ENCODE data around the gene MELTF. TPM values are rescaled to one million over a fixed set of nuclear protein-coding genes. Genes with fewer than 3 reads are reported as not detected.

Gene MELTF
- total RNA-seq, 4 donors from 2014 or later: 17.3 to 143 (median 50.7) TPM

DNA sequence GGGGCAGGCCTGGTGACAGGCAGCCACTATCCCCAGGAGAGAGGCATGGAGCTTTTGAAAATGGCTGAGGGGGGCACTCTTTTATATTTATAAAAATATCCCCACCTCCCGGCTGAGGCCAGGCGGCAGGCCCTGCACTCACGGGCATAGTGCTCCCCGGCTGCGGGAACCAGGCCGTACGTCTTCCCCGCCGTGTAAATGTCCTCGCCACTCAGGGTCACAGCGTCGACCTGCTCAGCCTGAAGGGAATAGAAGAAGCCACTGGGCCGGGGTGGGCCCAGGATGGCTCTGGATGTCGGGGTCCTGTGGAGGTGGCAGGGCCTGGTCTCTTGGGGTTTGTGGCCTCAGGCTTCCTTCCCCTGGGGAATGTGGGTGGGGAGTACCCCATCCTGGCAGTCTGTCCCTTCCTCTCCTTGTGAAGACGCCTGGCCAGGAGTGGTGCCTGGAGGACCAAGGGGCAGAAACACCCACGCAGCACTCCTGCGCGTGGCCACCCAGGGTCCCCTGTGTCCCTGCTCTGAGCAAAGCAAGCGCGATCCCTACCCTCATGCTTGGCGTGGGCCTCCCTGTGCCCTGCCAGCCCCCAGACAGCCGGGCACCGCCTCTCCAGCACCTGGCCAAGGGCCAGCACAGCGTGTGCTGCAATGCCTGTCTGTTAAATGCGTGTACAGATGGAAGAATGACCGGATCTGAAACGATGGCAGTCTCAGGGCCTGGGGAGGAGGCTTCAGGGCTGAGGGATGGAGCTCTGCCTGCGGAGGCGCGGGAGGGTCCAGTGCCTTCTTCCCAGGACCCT is 18.9 kb downstream of the MELTF start:
- H3K9me3 ChIP-seq: no peaks in the 10 kb centered on the region
- DNase-seq: no peak
- H3K4me3 ChIP-seq: no peak overlapping the region
- H3K4me1 ChIP-seq: no peaks in the 10 kb centered on the region
- TF ChIP-seq POLR2A (IDR thresholded peaks at IDR 0.05): no peak
- TF ChIP-seq, protein P1, sequence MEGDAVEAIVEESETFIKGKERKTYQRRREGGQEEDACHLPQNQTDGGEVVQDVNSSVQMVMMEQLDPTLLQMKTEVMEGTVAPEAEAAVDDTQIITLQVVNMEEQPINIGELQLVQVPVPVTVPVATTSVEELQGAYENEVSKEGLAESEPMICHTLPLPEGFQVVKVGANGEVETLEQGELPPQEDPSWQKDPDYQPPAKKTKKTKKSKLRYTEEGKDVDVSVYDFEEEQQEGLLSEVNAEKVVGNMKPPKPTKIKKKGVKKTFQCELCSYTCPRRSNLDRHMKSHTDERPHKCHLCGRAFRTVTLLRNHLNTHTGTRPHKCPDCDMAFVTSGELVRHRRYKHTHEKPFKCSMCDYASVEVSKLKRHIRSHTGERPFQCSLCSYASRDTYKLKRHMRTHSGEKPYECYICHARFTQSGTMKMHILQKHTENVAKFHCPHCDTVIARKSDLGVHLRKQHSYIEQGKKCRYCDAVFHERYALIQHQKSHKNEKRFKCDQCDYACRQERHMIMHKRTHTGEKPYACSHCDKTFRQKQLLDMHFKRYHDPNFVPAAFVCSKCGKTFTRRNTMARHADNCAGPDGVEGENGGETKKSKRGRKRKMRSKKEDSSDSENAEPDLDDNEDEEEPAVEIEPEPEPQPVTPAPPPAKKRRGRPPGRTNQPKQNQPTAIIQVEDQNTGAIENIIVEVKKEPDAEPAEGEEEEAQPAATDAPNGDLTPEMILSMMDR (IDR thresholded peaks at IDR 0.05): no peak
- H3K27ac ChIP-seq: no peak overlapping the region
- H3K36me3 ChIP-seq: no peaks in the 10 kb centered on the region
- no peaks in the 10 kb centered on the region for H3K27me3 ChIP-seq

DNA sequence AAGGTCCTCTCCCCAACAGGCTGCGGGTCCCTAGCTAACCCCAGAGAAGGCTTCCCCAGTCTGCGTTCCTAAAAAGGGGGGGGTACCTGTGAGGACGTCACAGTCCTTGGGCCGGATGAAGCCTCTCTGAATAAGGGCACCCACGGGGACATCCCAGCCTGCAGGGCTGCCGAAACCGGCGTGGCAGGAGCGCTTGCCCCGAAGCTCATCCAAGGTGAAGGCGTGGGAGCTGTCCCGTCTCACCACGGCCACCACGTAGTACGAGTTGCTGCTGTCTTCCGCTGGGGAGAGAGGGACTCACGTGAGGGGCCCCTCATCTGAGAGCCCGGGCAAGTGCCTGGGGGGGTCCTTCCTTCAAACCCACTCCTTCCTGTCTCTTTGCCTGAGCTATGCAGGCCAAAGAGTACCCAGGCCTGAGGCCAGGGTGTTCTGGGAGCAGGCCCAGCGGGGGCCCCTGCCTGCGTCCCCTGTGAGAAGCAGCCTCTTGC is 20.0 kb downstream of the MELTF start:
- no peak overlapping the region for H3K27ac ChIP-seq
- H3K4me1 ChIP-seq: no peaks in the 10 kb centered on the region
- H3K9me3 ChIP-seq: no peaks in the 10 kb centered on the region
- no peaks in the 10 kb centered on the region for H3K36me3 ChIP-seq
- DNase-seq: no peak
- H3K4me3 ChIP-seq: no peak overlapping the region
- H3K27me3 ChIP-seq: no peaks in the 10 kb centered on the region
- TF ChIP-seq, protein P1 (IDR thresholded peaks at IDR 0.05): no peak
- no peak for TF ChIP-seq POLR2A (IDR thresholded peaks at IDR 0.05)

DNA sequence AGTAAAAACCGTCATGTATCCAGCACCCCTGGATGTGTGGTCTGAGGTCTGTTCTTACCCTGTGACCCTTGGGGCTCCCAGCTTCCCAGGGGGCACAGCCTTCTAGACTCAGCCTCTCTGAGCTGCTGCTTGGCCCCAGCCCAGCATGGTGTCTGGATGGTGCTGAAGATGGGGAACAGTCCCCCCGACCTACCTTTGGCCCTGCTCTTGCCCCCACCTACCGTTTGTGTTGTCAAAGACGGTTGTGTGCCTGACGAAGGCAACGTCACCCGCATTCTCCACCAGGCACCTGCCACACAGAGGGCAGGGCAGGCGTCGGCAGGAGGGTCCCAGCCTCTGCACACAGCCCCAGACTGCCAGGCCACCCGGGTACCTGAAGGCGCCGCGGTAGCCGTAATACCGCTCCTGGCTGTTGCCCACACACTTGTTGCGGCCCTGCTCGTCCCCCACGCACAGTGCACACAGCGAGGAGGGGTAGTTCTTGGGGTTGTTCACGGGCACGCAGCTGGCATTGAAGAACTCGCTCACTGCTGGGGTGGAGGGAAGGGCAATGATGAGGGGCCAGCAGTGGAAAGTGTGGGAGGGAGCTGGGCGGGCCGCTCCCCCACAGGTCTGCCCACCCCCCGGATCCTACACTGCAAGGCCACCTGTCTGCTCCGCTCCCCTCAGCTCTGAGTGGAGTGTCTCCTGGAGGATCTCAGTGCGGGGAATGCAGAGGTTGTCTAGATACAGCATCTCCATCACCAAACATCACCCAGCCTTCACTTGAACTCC is 21.0 kb downstream of the MELTF start:
- no peak for DNase-seq
- H3K4me3 ChIP-seq: no peak overlapping the region
- H3K36me3 ChIP-seq: no peaks in the 10 kb centered on the region
- no peaks in the 10 kb centered on the region for H3K9me3 ChIP-seq
- TF ChIP-seq POLR2A (IDR thresholded peaks at IDR 0.05): no peak
- TF ChIP-seq, protein P1 (IDR thresholded peaks at IDR 0.05): no peak
- H3K4me1 ChIP-seq: peaks cover 0 to 7% (median 3%) of the 10 kb centered on the region in 4 donors
- H3K27ac ChIP-seq: no peak overlapping the region
- H3K27me3 ChIP-seq: no peaks in the 10 kb centered on the region

DNA sequence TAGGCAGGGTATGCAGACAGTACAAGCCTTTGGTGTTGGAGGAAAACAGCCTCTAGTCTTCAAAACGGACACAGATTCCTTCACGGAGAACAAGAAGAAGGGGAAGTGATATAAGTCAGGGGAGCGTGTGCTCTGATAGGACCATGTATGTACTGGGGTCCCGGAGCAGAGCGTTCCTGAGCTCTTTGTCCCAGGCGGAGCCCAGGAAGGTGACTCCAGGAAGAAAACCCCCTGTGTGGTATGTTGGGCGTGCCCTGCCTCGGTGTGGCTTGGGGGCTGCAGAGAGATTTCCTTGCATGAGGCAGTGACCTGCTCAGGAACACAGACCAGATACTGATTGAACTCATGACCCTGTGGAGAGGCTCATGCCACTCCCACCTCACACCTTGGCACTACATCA is 21.7 kb downstream of the MELTF start:
- H3K27me3 ChIP-seq: no peaks in the 10 kb centered on the region
- H3K27ac ChIP-seq: no peak overlapping the region
- H3K4me1 ChIP-seq: peaks cover 0 to 9% (median 6%) of the 10 kb centered on the region in 4 donors
- TF ChIP-seq, protein P1 (IDR thresholded peaks at IDR 0.05): no peak
- no peak for TF ChIP-seq POLR2A (IDR thresholded peaks at IDR 0.05)
- H3K9me3 ChIP-seq: no peaks in the 10 kb centered on the region
- no peak overlapping the region for H3K4me3 ChIP-seq
- no peak for DNase-seq
- no peaks in the 10 kb centered on the region for H3K36me3 ChIP-seq

DNA sequence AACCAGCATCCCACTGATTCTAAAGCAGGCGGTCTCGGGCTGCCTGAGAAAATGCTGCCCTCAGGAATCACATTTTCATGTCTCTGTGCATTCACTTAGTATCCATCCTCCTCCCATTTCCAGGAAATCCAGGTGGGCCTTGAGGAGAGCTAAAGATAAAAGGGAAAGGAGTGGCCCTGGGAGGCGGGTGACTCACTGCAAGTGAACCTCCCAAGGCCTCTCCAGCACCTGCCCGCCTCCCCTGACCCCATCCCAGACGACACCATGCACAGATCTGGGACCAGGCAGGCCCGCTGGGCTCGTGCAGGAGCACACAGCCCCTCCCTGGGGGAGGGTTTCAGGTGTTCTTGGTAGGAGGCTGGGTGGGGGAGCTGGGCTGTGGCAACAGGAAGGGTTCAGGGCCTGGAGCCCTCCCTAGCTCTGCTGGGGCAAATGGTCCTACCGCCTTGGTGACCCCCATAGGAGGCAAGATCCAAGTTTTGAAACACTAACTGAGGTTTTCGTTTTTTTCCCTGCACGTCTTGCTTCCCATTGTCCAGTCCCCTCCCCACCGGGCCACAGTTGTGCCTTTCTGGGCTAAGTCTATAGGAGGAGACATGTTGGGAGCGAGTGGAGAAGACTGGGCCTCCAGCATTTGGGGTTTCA is 22.2 kb downstream of the MELTF start:
- TF ChIP-seq, protein P1 (IDR thresholded peaks at IDR 0.05): no peak
- no peak for TF ChIP-seq POLR2A (IDR thresholded peaks at IDR 0.05)
- H3K27ac ChIP-seq: no peak overlapping the region
- no peaks in the 10 kb centered on the region for H3K9me3 ChIP-seq
- no peaks in the 10 kb centered on the region for H3K36me3 ChIP-seq
- DNase-seq: no peak
- H3K27me3 ChIP-seq: no peaks in the 10 kb centered on the region
- peaks cover 0 to 11% (median 6%) of the 10 kb centered on the region in 4 donors for H3K4me1 ChIP-seq
- no peak overlapping the region for H3K4me3 ChIP-seq

Data from Peyer's patch (tissue), 4 donors.